H54 (cell line): ENCODE data around the gene PLA2G4E.

ENCODE experiments used
- DNase-seq: peaks from one replicate; pipeline ENCODE4 v3.0.0; 2011; ENCODE audit warnings: low spot score, mixed read lengths; ENCODE audit not compliant: insufficient read length
- FAIRE-seq: peaks from 3 replicates; lab custom pipeline; 2011; peaks lifted over from hg19 to GRCh38; lab: Jason Lieb, UNC
- POLR2A ChIP-seq: IDR thresholded peaks from 2 replicates; pipeline ENCODE4 v1.6.1; 2011; ENCODE audit warnings: low read depth, mild to moderate bottlenecking, low read length

The PLA2G4E gene

GRCh38 chr15:41979493-41980266 lies 41.2 kb downstream of the PLA2G4E start:
- no peak for DNase-seq
- FAIRE-seq, result no peak

GRCh38 chr15:41978534-41978933 lies 42.3 kb downstream of the PLA2G4E start:
- DNase-seq (no peak), FAIRE-seq (no peak)
- TF ChIP-seq POLR2A, result no peak

More at GRCh38 chr15:41979493-41980266, 41.2 kb downstream of the PLA2G4E start:
- no peak for TF ChIP-seq POLR2A

GRCh38 chr15:41977757-41978383 lies 43.0 kb downstream of the PLA2G4E start:
- FAIRE-seq, result no peak
- no peak for TF ChIP-seq POLR2A
- no peak for DNase-seq

- no peak for TF ChIP-seq POLR2A
- FAIRE-seq (no peak), DNase-seq (no peak)
These were observed 45.2 kb downstream of the PLA2G4E start for GRCh38 chr15:41975669-41976068.

- no peak for TF ChIP-seq POLR2A
- FAIRE-seq (no peak), DNase-seq (no peak)
These were observed 46.8 kb downstream of the PLA2G4E start for GRCh38 chr15:41974041-41974440.

GRCh38 chr15:41972253-41973242 lies 48.3 kb downstream of the PLA2G4E start, which contains the start of gene EHD4:
Gene EHD4, minus strand, starts transcription at chr15:41972557. Its CDS starts 63 bp downstream, at chr15:41972494.
- TF ChIP-seq POLR2A, result peak; percentile 80
- FAIRE-seq (peak; percentile 99), DNase-seq (peak; percentile 93)

- no peak for DNase-seq
- no peak for FAIRE-seq
- no peak for TF ChIP-seq POLR2A
These were observed 49.0 kb downstream of the PLA2G4E start for GRCh38 chr15:41971895-41972252.

- DNase-seq (peak; percentile 73), FAIRE-seq (peak; percentile 91)
- no peak for TF ChIP-seq POLR2A
These were observed 49.5 kb downstream of the PLA2G4E start for GRCh38 chr15:41971089-41971894.

- TF ChIP-seq POLR2A, result no peak
- DNase-seq (no peak), FAIRE-seq (no peak)
These were observed 50.4 kb downstream of the PLA2G4E start for GRCh38 chr15:41970456-41970855.

DNA sequence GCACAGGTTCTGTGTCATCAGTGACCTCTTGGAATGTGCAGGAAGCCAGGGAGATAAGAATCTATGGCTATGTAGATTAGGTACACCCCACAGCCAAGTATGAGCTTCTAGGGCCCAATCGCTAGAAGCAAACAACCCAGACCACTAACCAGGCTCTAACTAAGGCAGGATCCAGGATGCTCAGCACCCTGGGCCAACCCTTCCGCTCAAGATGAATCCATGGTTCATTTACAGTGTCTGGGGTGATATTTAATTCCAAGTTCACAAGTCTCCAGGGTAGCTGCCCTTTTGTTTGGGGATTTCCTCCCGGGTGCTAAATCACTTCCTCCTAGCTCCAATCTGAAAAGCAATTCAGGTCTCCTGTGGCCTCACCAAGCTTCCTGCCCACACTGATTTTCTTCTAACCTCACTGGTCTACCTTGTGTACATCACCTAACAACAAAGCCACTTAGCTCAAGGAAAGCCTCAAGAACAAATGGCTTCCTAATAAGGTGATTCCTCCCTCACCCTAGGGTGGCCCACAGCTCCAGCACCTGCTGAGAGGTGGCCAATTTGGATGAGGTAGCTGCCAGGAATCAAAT lies 50.9 kb downstream of the PLA2G4E start:
- FAIRE-seq, result no peak
- TF ChIP-seq POLR2A, result no peak
- no peak for DNase-seq

GRCh38 chr15:41968701-41969100 lies 52.1 kb downstream of the PLA2G4E start:
- no peak for TF ChIP-seq POLR2A

GRCh38 chr15:41967506-41968206 lies 53.2 kb downstream of the PLA2G4E start:
- FAIRE-seq, result no peak
- no peak for TF ChIP-seq POLR2A
- DNase-seq, result no peak

More at GRCh38 chr15:41968701-41969100, 52.1 kb downstream of the PLA2G4E start:
- no peak for DNase-seq
- no peak for FAIRE-seq
